AG09319 (cell line): ENCODE data around the gene FNDC10.

Experiments used
- DNase-seq: peaks from one replicate; pipeline ENCODE4 v3.0.0-alpha.2; 2010; ENCODE audit warnings: low read depth; ENCODE audit errors: extremely low read depth
- TF ChIP-seq, protein P1 (sequence below): IDR thresholded peaks from 2 replicates; pipeline ENCODE4 v1.5.1; 2011; ENCODE audit warnings: low read depth, mild to moderate bottlenecking, inconsistent platforms, low read length, moderate library complexity

Gene FNDC10

DNA sequence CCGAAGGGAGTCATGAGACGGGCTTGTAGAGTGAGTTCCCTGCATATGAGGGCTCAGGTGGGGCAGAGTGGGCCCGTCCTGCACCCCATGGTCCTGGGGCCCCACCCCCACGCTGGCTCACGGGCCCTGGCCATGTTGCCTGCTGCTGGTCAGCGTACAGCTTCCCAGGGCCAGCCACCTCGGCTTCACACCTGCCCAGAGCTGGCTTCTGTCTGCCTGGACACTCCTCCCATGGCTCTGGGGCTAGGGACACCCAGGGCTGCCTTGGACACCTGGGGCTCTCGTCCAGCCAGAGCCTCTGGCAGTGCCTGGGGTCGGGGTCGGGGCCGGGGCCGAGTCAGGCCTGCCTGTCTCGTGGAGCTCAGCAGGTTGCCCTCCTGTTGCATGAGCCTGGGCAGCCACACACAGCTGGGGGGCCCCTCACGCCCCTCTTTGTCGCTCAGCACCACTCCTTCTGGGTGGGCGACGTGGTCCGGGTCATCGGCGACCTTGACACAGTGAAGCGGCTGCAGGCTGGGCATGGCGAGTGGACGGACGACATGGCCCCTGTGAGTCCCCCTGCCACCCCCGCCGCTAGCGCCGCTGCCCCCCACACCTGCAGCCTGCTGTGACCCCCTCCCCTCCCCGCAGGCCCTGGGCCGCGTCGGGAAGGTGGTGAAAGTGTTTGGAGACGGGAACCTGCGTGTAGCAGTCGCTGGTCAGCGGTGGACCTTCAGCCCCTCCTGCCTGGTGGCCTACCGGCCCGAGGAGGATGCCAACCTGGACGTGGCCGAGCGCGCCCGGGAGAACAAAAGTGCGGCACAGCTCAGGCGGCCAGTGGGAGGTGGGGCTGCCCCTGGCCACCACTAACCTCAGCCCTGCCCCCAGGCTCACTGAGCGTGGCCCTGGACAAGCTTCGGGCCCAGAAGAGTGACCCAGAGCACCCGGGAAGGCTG lies 26.5 kb upstream of the FNDC10 start:
- TF ChIP-seq, protein P1, sequence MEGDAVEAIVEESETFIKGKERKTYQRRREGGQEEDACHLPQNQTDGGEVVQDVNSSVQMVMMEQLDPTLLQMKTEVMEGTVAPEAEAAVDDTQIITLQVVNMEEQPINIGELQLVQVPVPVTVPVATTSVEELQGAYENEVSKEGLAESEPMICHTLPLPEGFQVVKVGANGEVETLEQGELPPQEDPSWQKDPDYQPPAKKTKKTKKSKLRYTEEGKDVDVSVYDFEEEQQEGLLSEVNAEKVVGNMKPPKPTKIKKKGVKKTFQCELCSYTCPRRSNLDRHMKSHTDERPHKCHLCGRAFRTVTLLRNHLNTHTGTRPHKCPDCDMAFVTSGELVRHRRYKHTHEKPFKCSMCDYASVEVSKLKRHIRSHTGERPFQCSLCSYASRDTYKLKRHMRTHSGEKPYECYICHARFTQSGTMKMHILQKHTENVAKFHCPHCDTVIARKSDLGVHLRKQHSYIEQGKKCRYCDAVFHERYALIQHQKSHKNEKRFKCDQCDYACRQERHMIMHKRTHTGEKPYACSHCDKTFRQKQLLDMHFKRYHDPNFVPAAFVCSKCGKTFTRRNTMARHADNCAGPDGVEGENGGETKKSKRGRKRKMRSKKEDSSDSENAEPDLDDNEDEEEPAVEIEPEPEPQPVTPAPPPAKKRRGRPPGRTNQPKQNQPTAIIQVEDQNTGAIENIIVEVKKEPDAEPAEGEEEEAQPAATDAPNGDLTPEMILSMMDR, result no peak

DNA sequence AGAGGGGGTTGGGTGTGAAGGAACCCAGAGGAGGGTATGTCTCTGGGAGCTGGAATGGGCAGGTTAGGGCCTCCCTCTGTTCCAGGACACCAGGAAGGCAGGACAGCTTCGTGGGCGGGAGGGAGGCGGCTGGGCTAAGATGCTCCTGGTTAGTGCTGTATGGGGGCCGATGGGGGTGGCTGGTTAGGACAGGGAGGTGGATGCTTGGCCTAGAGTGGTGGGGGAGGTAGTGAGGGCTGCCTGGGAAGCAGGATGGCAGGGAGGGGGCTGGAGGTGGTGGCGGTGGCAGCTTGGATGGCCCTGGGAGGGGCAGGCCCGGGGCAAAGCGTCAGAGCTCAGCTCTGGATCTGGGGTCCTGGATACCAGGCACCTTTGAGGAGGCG lies 25.9 kb upstream of the FNDC10 start:
- TF ChIP-seq, protein P1, result no peak
- DNase-seq, result no peak

More for the DNA sequence above, 26.5 kb upstream of the FNDC10 start:
- DNase-seq, result no peak

DNA sequence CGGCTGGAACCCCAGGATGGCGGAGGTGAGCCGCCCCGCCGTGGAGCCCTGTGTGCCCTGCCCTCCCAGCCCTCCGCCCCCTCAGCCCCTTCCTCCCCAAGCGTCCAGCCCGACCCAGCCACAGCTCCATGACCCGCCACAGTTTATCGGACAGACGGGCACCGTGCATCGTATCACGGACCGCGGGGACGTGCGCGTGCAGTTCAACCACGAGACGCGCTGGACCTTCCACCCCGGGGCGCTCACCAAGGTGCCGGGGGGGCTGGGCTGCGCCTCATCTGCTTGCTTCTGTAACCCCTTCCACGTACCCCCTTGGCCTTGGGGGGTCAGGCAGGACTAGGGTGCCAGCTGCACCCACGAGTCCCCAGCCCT lies 25.5 kb upstream of the FNDC10 start:
- TF ChIP-seq, protein P1, result no peak

DNA sequence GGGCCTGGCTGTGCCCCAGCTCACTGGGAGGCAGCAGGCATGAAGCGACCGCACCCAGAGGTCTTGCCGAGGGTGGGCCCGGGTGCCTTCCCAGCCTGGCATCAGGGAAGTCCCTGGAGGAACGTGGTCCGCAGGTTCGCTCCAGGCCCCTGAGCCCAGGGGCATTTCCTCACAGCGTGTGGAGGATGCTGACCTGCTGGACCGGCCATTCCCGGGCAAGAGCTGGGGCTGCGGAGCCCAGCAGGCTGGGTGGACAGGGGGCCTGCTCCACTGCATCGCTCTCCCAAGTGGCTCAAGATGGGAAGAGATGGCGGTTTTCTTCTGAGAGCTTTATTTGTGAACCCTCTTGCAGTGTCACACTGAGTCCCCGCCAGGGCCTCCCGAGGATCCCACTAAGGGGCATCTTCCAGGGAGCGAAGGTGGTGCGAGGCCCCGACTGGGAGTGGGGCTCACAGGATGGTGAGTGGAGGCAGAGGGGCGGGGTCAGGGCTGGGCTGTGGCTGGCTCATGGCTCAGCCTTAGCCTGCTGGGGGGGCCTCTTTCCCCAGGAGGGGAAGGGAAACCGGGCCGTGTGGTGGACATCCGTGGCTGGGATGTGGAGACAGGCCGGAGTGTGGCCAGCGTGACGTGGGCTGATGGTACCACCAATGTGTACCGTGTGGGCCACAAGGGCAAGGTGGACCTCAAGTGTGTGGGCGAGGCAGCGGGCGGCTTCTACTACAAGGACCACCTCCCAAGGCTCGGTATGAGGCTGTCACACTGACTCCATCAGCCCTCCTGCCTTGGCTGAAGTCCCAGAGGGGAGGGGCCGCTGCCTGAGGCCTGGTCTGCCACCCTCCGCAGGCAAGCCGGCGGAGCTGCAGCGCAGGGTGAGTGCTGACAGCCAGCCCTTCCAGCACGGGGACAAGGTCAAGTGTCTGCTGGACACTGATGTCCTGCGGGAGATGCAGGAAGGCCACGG lies 24.8 kb upstream of the FNDC10 start:
- TF ChIP-seq, protein P1, result no peak
- DNase-seq, result no peak

More for the DNA sequence above, 25.5 kb upstream of the FNDC10 start:
- DNase-seq, result no peak

DNA sequence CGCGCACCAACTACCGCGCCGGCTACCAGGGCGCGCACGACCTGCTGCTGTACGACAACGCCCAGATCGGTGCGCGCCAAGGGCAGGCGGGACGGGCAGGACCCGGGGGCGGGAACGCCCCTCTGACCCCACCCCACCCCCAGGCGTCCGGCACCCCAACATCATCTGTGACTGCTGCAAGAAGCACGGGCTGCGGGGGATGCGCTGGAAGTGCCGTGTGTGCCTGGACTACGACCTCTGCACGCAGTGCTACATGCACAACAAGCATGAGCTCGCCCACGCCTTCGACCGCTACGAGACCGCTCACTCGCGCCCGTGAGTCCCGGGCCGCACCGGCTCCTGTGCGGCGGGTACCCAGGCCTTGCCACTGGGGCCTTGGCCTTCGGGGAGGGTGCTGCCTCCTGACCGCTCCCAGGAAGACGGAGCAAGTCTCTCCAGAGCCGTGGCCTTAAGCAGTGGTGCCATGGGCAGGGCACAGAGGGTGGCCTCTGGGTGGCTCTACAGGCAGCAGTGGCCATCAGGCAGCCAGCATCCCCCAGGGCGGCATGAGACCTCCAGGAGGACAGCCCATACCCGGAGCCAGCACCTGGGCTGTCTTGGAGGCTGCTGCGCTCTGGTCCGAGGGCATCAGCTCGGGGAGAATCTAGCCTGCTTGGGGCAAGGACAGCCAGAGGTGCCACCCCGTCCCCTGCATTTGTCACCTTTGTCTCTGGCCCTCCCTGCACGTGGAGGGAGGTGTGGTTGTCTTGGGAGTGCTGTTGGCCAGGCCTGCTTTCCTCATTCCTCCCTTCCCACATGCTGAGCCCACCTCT lies 23.9 kb upstream of the FNDC10 start:
- no peak for DNase-seq
- TF ChIP-seq, protein P1, result no peak

DNA sequence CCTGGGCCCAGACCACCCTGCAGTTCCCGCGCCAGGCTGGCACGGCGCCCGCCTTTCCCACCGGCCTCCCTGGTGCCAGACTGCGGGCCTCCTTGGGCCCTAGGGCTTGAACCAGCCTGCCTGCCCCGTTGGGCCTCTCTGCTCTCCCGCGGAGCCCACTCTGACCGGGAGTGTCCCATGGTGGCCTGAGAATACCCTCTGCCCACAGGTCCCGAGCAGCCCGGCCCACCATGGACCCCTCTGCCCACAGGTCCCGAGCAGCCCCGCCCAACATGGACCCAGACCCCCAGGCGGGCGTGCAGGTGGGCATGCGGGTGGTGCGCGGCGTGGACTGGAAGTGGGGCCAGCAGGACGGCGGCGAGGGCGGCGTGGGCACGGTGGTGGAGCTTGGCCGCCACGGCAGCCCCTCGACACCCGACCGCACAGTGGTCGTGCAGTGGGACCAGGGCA lies 23.3 kb upstream of the FNDC10 start:
- TF ChIP-seq, protein P1, result no peak
- no peak for DNase-seq
